Activated T-cell treated with anti-CD3 and anti-CD28 coated beads for 1 hour (primary cell): ENCODE data around the gene PLXNB1.

Experiments used
- DNase-seq: peaks from one replicate; pipeline ENCODE4 v3.0.0-alpha.2; 2020; ENCODE audit warnings: low read depth

Gene PLXNB1

DNA sequence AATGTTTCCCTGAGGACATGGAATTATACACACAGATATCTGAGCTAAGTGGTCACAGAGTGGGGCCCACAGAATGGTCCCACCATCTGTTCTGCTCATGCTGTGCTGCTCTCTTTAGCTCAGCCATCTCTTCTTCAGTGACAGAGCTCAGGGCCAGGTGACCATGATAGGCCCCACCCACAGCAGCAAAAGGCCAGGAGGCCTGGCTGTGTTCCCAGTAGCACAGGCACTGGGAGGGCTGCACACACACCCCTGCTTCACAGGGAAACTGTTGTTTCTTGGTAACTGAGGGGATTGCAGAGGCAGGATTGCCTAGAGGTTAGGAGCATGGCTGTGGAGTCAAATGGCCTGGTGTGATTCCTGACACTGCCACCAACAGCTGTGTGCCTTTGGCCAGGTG, 62.7 kb downstream of the PLXNB1 start:
- no peak for DNase-seq

- no peak for DNase-seq
Measured at GRCh38 chr3:48364840-48365239, 65.0 kb downstream of the PLXNB1 start.

- DNase-seq: no peak
Measured at GRCh38 chr3:48361928-48362327, 68.0 kb downstream of the PLXNB1 start.

DNA sequence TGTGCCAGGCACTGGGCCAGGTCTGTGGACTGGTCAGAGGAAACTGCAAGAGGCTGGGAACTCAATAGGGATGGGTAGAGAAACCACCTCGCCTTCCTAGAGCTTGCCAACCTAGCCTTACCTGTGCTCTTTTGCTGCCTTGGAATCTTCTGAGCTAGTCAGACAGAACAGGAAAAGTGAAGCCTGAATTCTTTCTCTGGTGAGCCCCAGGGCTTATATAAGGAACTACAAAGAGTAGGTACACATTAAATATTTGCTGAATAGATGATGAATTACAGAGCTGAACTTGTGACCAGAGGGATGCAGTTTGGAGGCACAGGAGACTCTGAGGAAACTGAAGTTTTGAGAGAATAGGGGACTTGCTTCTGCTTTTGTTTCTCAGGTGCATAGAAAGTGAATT, 73.5 kb downstream of the PLXNB1 start:
- no peak for DNase-seq

- no peak for DNase-seq
Measured at GRCh38 chr3:48353987-48354386, 75.9 kb downstream of the PLXNB1 start.
